ENCODE data around the gene OR6M1.

Gene OR6M1

DNA sequence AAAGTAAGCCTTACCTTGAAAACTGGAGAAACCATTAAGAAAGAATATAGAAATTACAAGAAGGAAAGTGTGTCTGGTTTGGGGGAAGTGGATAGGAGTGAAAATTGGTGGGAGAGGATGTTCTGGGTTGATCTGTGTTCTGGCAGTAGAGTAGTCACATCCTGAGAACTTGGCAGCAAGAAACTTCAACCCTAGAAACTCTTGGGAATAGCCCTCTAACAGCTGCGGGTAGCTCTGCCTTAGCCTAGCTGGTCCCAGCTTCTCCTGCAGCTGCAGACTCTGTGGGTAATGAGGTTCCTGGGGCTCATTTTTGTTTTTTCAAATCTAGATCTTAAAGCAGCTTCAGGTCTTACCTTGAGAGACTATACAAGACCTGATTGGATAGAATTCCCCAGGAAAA is 27.6 kb downstream of the OR6M1 start:
- Histone ChIP-seq H3K9me3 (ENCODE audit: insufficient read depth, low read length) (no peaks in the 10 kb centered on the region), H3K36me3 (ENCODE audit: insufficient read depth, insufficient read length, low read length) (no peaks in the 10 kb centered on the region), H3K4me1 (ENCODE audit: insufficient read depth, insufficient read length) (peaks cover 2% of the 10 kb centered on the region), H3K27me3 (ENCODE audit: insufficient read depth, insufficient read length) (no peaks in the 10 kb centered on the region), H3K4me3 (ENCODE audit: insufficient read length, low read depth) (no peak overlapping the region), H3K9ac (ENCODE audit: insufficient read length, low read depth) (no peak overlapping the region)
- no peak for TF ChIP-seq ZNF274 (IDR thresholded peaks at IDR 0.05; ENCODE audit: low read depth, low read length)
- no peak for DNase-seq (ENCODE audit: low read depth, low spot score)

DNA sequence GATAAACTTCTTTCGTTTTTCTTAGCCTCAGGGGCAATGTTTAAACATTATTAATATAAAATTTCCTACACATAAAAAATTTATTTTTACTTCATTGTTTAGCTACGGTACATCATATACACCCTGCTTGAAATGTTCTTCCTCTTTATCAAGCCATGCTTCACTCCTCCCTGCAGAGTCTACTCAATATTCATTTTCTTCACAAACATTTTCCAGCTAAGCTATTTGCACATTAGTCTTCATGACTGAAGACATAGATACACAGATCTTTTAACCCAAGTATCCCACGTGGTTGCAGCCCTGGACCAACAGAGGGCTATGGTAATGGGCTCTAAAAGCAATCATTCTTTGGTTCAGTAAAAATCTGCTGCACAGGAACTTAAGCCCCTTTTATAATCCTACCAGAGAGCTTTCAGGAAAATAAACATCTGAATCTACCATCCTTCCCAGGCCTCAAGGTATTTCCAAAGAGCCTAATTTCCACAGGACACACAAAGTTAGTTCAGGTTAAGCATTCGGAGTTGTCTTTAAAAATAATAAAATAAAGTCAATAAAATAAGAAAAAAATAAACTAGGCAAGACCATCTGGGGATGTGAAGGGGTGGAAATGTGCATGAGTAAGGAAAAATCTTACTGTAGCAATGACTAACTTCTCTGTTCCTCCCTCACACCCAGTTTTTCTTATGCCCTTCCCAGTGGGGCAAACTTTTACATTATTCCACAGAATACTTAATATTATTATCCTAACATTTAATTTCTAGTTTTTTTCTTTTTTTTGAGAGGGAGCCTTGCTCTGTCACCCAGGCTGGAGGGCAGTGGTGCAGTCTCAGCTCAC is 30.2 kb downstream of the OR6M1 start:
- H3K36me3 ChIP-seq (ENCODE audit: insufficient read depth, insufficient read length, low read length): no peaks in the 10 kb centered on the region
- H3K9ac ChIP-seq (ENCODE audit: insufficient read length, low read depth): no peak overlapping the region
- H3K4me3 ChIP-seq (ENCODE audit: insufficient read length, low read depth): no peak overlapping the region
- TF ChIP-seq YY1 (IDR thresholded peaks at IDR 0.05; ENCODE audit: insufficient read depth, insufficient read length): no peak
- H3K4me1 ChIP-seq (ENCODE audit: insufficient read depth, insufficient read length): peaks cover under 1% of the 10 kb centered on the region
- no peaks in the 10 kb centered on the region for H3K27me3 ChIP-seq (ENCODE audit: insufficient read depth, insufficient read length)
- no peaks in the 10 kb centered on the region for H3K9me3 ChIP-seq (ENCODE audit: insufficient read depth, low read length)
- no peak for DNase-seq (ENCODE audit: low read depth, low spot score)

DNA sequence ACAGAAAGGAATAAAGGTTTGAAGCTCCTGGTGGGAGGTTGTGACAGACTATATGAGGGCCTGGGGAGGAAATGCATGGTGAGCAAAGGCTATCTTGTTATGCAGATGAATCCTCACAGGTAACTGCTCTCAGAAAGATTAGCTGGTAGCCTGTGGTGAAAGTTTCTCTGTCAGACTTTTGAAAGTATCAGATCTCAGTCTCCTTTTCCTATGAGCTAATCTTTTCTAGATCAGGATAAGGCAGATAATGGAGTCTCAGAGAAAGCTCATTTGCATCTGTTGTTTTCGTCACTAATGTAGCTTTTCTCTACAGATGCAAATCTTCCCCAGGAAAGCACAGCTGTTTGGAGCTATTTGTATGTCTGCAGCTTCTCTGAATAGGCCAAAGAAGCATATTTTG is 30.9 kb downstream of the OR6M1 start:
- no peaks in the 10 kb centered on the region for H3K9me3 ChIP-seq (ENCODE audit: insufficient read depth, low read length)
- H3K27me3 ChIP-seq (ENCODE audit: insufficient read depth, insufficient read length): no peaks in the 10 kb centered on the region
- DNase-seq (ENCODE audit: low read depth, low spot score): peak; percentile 83
- no peak overlapping the region for H3K4me3 ChIP-seq (ENCODE audit: insufficient read length, low read depth)
- no peak for TF ChIP-seq ZNF274 (IDR thresholded peaks at IDR 0.05; ENCODE audit: low read depth, low read length)
- TF ChIP-seq YY1 (IDR thresholded peaks at IDR 0.05; ENCODE audit: insufficient read depth, insufficient read length): no peak
- TF ChIP-seq SUZ12 (IDR thresholded peaks at IDR 0.05; ENCODE audit: extremely low read depth, insufficient read depth, insufficient read length): no peak
- H3K9ac ChIP-seq (ENCODE audit: insufficient read length, low read depth): no peak overlapping the region
- no peaks in the 10 kb centered on the region for H3K4me1 ChIP-seq (ENCODE audit: insufficient read depth, insufficient read length)
- no peaks in the 10 kb centered on the region for H3K36me3 ChIP-seq (ENCODE audit: insufficient read depth, insufficient read length, low read length)

DNA sequence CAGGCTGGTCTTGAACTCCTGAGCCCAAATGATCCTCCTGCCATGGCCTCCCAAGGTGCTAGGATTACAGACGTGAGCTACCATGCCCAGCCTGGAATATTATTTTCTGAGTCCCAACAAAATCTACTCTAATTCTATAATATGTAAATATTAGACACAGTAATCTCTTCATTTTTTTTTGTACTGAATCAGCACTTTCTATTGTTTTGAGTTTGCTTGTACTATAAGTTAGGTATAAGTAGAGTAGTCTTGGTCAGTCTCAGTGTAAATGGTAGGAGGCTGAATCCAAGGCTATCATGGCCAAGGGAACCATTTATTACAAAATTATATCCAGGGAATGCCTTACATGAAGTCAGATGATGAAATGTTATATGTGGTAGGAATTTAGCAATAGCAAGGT is 32.2 kb downstream of the OR6M1 start:
- Histone ChIP-seq H3K27me3 (ENCODE audit: insufficient read depth, insufficient read length) (no peaks in the 10 kb centered on the region), H3K9me3 (ENCODE audit: insufficient read depth, low read length) (no peaks in the 10 kb centered on the region), H3K36me3 (ENCODE audit: insufficient read depth, insufficient read length, low read length) (no peaks in the 10 kb centered on the region), H3K4me3 (ENCODE audit: insufficient read length, low read depth) (no peak overlapping the region), H3K4me1 (ENCODE audit: insufficient read depth, insufficient read length) (no peaks in the 10 kb centered on the region), H3K9ac (ENCODE audit: insufficient read length, low read depth) (no peak overlapping the region)
- no peak for TF ChIP-seq SUZ12 (IDR thresholded peaks at IDR 0.05; ENCODE audit: extremely low read depth, insufficient read depth, insufficient read length)
- no peak for TF ChIP-seq YY1 (IDR thresholded peaks at IDR 0.05; ENCODE audit: insufficient read depth, insufficient read length)
- no peak for TF ChIP-seq ZNF274 (IDR thresholded peaks at IDR 0.05; ENCODE audit: low read depth, low read length)
- no peak for DNase-seq (ENCODE audit: low read depth, low spot score)

DNA sequence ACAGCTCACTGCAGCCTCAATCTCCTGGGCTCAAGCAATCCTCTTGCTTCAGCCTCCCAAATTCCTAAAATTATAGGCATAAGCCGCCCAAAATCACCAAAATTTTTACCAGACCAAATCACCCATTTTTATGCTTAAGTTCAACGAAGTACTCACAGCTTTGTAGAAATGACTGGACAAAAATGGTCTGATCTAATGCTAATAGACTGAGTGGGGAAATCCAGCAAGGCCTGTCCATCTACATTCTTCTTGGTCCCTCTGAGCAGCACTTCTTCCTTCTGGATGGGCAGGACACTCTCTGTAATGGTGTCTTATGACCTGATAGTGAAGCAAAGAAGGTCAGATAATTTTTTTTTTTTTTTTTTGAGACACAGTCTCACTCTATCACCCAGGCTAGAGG is 33.1 kb downstream of the OR6M1 start:
- Histone ChIP-seq H3K9me3 (ENCODE audit: insufficient read depth, low read length) (no peaks in the 10 kb centered on the region), H3K27me3 (ENCODE audit: insufficient read depth, insufficient read length) (no peaks in the 10 kb centered on the region), H3K4me3 (ENCODE audit: insufficient read length, low read depth) (no peak overlapping the region), H3K9ac (ENCODE audit: insufficient read length, low read depth) (no peak overlapping the region), H3K36me3 (ENCODE audit: insufficient read depth, insufficient read length, low read length) (no peaks in the 10 kb centered on the region), H3K4me1 (ENCODE audit: insufficient read depth, insufficient read length) (no peaks in the 10 kb centered on the region)
- TF ChIP-seq ZNF274 (IDR thresholded peaks at IDR 0.05; ENCODE audit: low read depth, low read length) (no peak), YY1 (IDR thresholded peaks at IDR 0.05; ENCODE audit: insufficient read depth, insufficient read length) (no peak), SUZ12 (IDR thresholded peaks at IDR 0.05; ENCODE audit: extremely low read depth, insufficient read depth, insufficient read length) (no peak)
- no peak for DNase-seq (ENCODE audit: low read depth, low spot score)

DNA sequence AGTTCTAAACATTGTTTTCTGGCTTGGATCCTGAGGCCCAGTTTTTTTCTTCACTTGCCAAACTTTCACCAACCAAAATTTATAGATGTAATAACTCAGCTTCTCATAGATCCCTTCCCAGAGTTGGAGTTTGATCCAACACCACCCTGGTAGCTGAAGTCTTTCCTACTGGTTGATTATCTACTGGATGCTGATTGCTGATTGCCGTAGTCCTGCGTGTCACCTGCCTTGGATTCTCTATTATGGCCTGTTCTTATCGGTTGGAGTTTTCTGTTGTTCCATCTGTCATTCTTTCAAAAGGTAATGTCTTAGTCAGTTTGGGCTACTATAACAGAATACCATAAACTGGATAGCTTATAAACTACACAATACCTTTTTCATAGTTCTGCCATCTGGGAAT is 34.5 kb downstream of the OR6M1 start:
- no peak for TF ChIP-seq ZNF274 (IDR thresholded peaks at IDR 0.05; ENCODE audit: low read depth, low read length)
- no peak for TF ChIP-seq SUZ12 (IDR thresholded peaks at IDR 0.05; ENCODE audit: extremely low read depth, insufficient read depth, insufficient read length)
- TF ChIP-seq YY1 (IDR thresholded peaks at IDR 0.05; ENCODE audit: insufficient read depth, insufficient read length): no peak
- H3K27me3 ChIP-seq (ENCODE audit: insufficient read depth, insufficient read length): no peaks in the 10 kb centered on the region
- no peak overlapping the region for H3K4me3 ChIP-seq (ENCODE audit: insufficient read length, low read depth)
- H3K9ac ChIP-seq (ENCODE audit: insufficient read length, low read depth): no peak overlapping the region
- no peaks in the 10 kb centered on the region for H3K36me3 ChIP-seq (ENCODE audit: insufficient read depth, insufficient read length, low read length)
- H3K9me3 ChIP-seq (ENCODE audit: insufficient read depth, low read length): no peaks in the 10 kb centered on the region
- no peaks in the 10 kb centered on the region for H3K4me1 ChIP-seq (ENCODE audit: insufficient read depth, insufficient read length)
- DNase-seq (ENCODE audit: low read depth, low spot score): no peak

DNA sequence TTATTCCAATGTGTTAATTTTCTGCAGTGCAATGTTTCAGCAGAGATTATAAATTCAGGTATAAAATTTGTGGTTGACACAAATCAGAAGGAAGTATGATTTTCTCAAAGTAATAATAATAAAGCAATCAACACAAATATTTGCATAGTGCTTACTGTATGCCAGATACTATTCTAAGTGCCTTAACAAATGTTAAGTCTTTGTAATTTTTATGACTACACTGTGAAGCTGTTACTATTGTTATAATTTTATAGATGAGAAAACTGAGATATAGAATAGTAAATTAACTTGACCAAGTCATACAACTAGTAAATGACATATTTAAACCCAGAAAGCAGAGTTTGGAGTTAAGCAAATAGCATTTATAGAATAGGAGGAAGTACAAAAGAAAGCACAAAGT is 35.4 kb downstream of the OR6M1 start:
- H3K9ac ChIP-seq (ENCODE audit: insufficient read length, low read depth): no peak overlapping the region
- no peaks in the 10 kb centered on the region for H3K27me3 ChIP-seq (ENCODE audit: insufficient read depth, insufficient read length)
- no peak for DNase-seq (ENCODE audit: low read depth, low spot score)
- no peaks in the 10 kb centered on the region for H3K36me3 ChIP-seq (ENCODE audit: insufficient read depth, insufficient read length, low read length)
- H3K4me3 ChIP-seq (ENCODE audit: insufficient read length, low read depth): no peak overlapping the region
- TF ChIP-seq YY1 (IDR thresholded peaks at IDR 0.05; ENCODE audit: insufficient read depth, insufficient read length) (no peak), SUZ12 (IDR thresholded peaks at IDR 0.05; ENCODE audit: extremely low read depth, insufficient read depth, insufficient read length) (no peak), ZNF274 (IDR thresholded peaks at IDR 0.05; ENCODE audit: low read depth, low read length) (no peak)
- H3K9me3 ChIP-seq (ENCODE audit: insufficient read depth, low read length): no peaks in the 10 kb centered on the region
- H3K4me1 ChIP-seq (ENCODE audit: insufficient read depth, insufficient read length): no peaks in the 10 kb centered on the region

All from NT2/D1 (cell line).